Thyroid gland (tissue), 4 donors: ENCODE data around the gene ZNF484. TPM values are rescaled to one million over a fixed set of nuclear protein-coding genes. Genes with fewer than 3 reads are reported as not detected.
"Not testable (repeated sequence)": the region's sequence is repeated elsewhere in the genome, so short reads cannot be mapped to it uniquely, and the experiment has no call there.

Source experiments
- DNase-seq, 2 donors: peaks; one replicate each; pipeline ENCODE4 v3.0.0-alpha.2; 2019
- H3K27ac ChIP-seq, 3 donors: fragments of 200-600 bp; sonication (generic); 1 replicate in 2 of 3; 2 replicates in 1 of 3; pipeline ENCODE4 v1.5.1; 2016 to 2019; ENCODE audit warnings: mild to moderate bottlenecking in 1 of 3, moderate library complexity in 1 of 3
- H3K27me3 ChIP-seq: fragments of 200-600 bp; sonication (generic); one replicate; pipeline ENCODE4 v1.5.1; 2019
- H3K36me3 ChIP-seq, 2 donors: fragments of 200-600 bp; sonication (generic); one replicate each; pipeline ENCODE4 v1.5.1; 2016 to 2019
- H3K4me1 ChIP-seq, 2 donors: fragments of 200-600 bp; sonication (generic); one replicate each; pipeline ENCODE4 v1.5.1; 2017 to 2019
- H3K4me3 ChIP-seq, 3 donors: fragments of 200-600 bp; sonication (generic); replicated peaks in 1 of 3; 1 replicate in 2 of 3; 2 replicates in 1 of 3; pipeline ENCODE4 v1.5.1; 2016; ENCODE audit warnings: mild to moderate bottlenecking in 1 of 3
- H3K9me3 ChIP-seq: fragments of 200-600 bp; sonication (generic); one replicate; pipeline ENCODE4 v1.5.1; 2017
- CTCF ChIP-seq, 6 experiments: fragments of 200-600 bp in 3 of 6; fragments of 450-650 bp in 3 of 6; sonication (generic) in 3 of 6; IDR thresholded peaks; one replicate each; pipeline ENCODE4 v1.5.1; 2016 to 2019; ENCODE audit warnings: antibody characterized with exemption in 6 of 6, mild to moderate bottlenecking in 2 of 6, inconsistent platforms in 1 of 6, moderate library complexity in 1 of 6
- POLR2A ChIP-seq, 2 donors: fragments of 450-650 bp; IDR thresholded peaks; one replicate each; pipeline ENCODE4 v1.6.1; 2017; ENCODE audit warnings: antibody characterized with exemption in 2 of 2, mild to moderate bottlenecking in 2 of 2, moderate library complexity in 1 of 2
- WGBS, 2 donors: methylation state at CpG; one replicate each; pipeline ENCODE4 v1.1.5; 2017; 5-methylcytosine and 5-hydroxymethylcytosine counted together
- intact Hi-C: fragments of 100-400 bp; cut with DNase I; formaldehyde crosslinking; loops from one replicate; pipeline ENCODE4 v1.15.1; 2023
- small RNA-seq: library from RNA; depleted of rRNA; stranded (forward); fragments of <200 nt; gene quantifications from one replicate; pipeline ENCODE3, GENCODE V24; 2016
- total RNA-seq, 4 donors: library from RNA; depleted of rRNA; stranded (reverse); fragments of >200 nt; gene quantifications; one replicate each; pipeline ENCODE4 v1.2.3, GENCODE V29; 2016

The ZNF484 gene
- total RNA-seq, 4 donors from 2014 or later = 18.5 to 28.4 (median 19.4) TPM

GRCh38 chr9:92798358-92798757 is 79.5 kb downstream of the ZNF484 start:
- intact Hi-C loops = no loop called here
- Histone ChIP-seq H3K4me3 (no peak overlapping the region), H3K36me3 (no peaks in the 10 kb centered on the region), H3K9me3 (no peaks in the 10 kb centered on the region), H3K4me1 (no peaks in the 10 kb centered on the region), H3K27me3 (no peaks in the 10 kb centered on the region), H3K27ac (no peak overlapping the region)
- 92% methylated on average over 11 of the region's 11 CpGs for WGBS, 2 donors
- DNase-seq = no peak
- TF ChIP-seq POLR2A (IDR thresholded peaks at IDR 0.05) = no peak
- TF ChIP-seq CTCF (IDR thresholded peaks at IDR 0.05) = no peak

- H3K4me1 ChIP-seq, H3K9me3 ChIP-seq, H3K27ac ChIP-seq, intact Hi-C loops, H3K4me3 ChIP-seq, H3K27me3 ChIP-seq, H3K36me3 ChIP-seq, DNase-seq: not testable (repeated sequence)
- 46 to 53% methylated on average over 8 to 9 of the region's 9 CpGs for WGBS, 2 donors
Measured at GRCh38 chr9:92796337-92796804, 81.5 kb downstream of the ZNF484 start.

GRCh38 chr9:92795598-92796336 is 82.1 kb downstream of the ZNF484 start:
- H3K27ac ChIP-seq = no peak overlapping the region
- no peak for DNase-seq
- H3K4me3 ChIP-seq = no peak overlapping the region
- WGBS, 2 donors = 61 to 63% methylated on average over 9 of the region's 9 CpGs
- H3K36me3 ChIP-seq = no peaks in the 10 kb centered on the region
- no peaks in the 10 kb centered on the region for H3K4me1 ChIP-seq
- no peaks in the 10 kb centered on the region for H3K27me3 ChIP-seq
- intact Hi-C loops = no loop called here
- TF ChIP-seq POLR2A (IDR thresholded peaks at IDR 0.05) (no peak), CTCF (IDR thresholded peaks at IDR 0.05) (no peak)
- no peaks in the 10 kb centered on the region for H3K9me3 ChIP-seq

Small RNAs within 50 kb of the gene (small RNA-seq; reads per million reads assigned to genes)
- gene RNU6-714P = not detected

Other genes starting within 250 kb of the ZNF484 start
- 10 to 100 TPM in 2 of 4 donors, 1 to 10 TPM in 2; 6.3 to 12.2 (median 10.2) TPM for gene IPPK, start 207.9 kb downstream of the ZNF484 start, total RNA-seq
- gene BICD2, start 113.2 kb downstream of the ZNF484 start, total RNA-seq = 10 to 100 TPM; 26.1 to 33.3 (median 28.2) TPM
- gene FGD3, start 69.5 kb upstream of the ZNF484 start, total RNA-seq = 1 to 10 TPM; 5.2 to 6.6 (median 5.6) TPM
- gene SUSD3, start 180.7 kb upstream of the ZNF484 start, total RNA-seq = 10 to 100 TPM in 1 of 4 donors, 1 to 10 TPM in 3; 3.6 to 12.6 (median 5.5) TPM
- 10 to 100 TPM; 37.0 to 61.8 (median 49.1) TPM for gene CARD19, start 218.2 kb upstream of the ZNF484 start, total RNA-seq